NOMO-1 treated with dmso at 0.1 percent for 144 hours (cell line): Measurements from ENCODE around the gene RDM1.

Source experiments
- DNase-seq: peaks from one replicate; lab custom pipeline; 2025; ENCODE audit not compliant: unreplicated experiment; lab: John Stamatoyannopoulos, UW

RDM1 gene

GRCh38 chr17:35875072-35875799 lies 55.3 kb downstream of the RDM1 start:
- DNase-seq, result no peak

GRCh38 chr17:35872196-35872980 lies 58.2 kb downstream of the RDM1 start:
- no peak for DNase-seq

- no peak for DNase-seq
Measured at GRCh38 chr17:35870906-35871819, 59.4 kb downstream of the RDM1 start.

DNA sequence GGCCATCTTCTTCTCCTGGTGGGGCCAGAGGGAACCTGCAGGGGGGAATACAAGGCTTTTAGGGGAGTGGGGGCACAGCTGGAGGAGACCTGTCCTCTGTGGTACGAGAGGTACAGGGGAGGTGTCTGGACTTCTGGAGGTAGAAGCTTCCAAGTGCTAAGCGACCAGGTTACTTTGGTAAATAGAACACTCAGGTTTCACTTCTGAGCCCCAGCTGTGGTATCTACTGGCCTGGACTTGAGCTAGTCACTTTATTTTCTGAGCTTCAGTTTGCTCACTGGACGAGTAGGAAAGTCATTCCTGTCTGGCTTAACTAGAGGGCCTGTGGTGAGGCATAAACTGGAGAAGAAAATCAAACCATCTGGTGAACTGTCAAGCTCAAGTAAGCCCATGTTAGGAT lies 61.8 kb downstream of the RDM1 start, which contains the start of gene HEATR9:
HEATR9 (minus strand) TSS at position 155 of the 400 bp plus-strand sequence; CDS start at position 6, 149 bp downstream.
- DNase-seq, result no peak
